Subcutaneous abdominal adipose tissue (tissue), 5 donors: ENCODE results near the gene PSMB5.

ENCODE experiments used
- H3K27ac ChIP-seq: one replicate; pipeline ENCODE4 v1.7.0; 2013; ENCODE audit warnings: low read depth, mild to moderate bottlenecking, inconsistent platforms, low read length, moderate library complexity
- H3K27me3 ChIP-seq, 5 donors: one replicate each; pipeline ENCODE4 v1.7.0; 2013; ENCODE audit warnings: low read length in 5 of 5, inconsistent platforms in 1 of 5; ENCODE audit not compliant: control insufficient read depth in 5 of 5, insufficient read depth in 4 of 5
- H3K36me3 ChIP-seq, 5 donors: one replicate each; pipeline ENCODE4 v1.7.0; 2013; ENCODE audit warnings: low read length in 5 of 5; ENCODE audit not compliant: control insufficient read depth in 5 of 5, insufficient read depth in 5 of 5
- H3K4me1 ChIP-seq, 5 donors: one replicate each; pipeline ENCODE4 v1.7.0; 2013; ENCODE audit warnings: low read length in 5 of 5, mild to moderate bottlenecking in 3 of 5, moderate library complexity in 1 of 5; ENCODE audit not compliant: control insufficient read depth in 5 of 5, insufficient read depth in 5 of 5
- H3K4me3 ChIP-seq, 5 donors: one replicate each; pipeline ENCODE4 v1.7.0; 2013; ENCODE audit warnings: low read length in 5 of 5, low read depth in 1 of 5
- H3K9ac ChIP-seq, 5 donors: one replicate each; pipeline ENCODE4 v1.7.0; 2013; ENCODE audit warnings: low read length in 5 of 5, mild to moderate bottlenecking in 4 of 5, moderate library complexity in 3 of 5
- H3K9me3 ChIP-seq, 5 donors: one replicate each; pipeline ENCODE4 v1.7.0; 2013; ENCODE audit warnings: low read length in 5 of 5; ENCODE audit not compliant: control insufficient read depth in 5 of 5
- donor health status: healthy.
- donor health status: healthy.
- donor health status: healthy.
- donor health status: healthy.
- donor health status: healthy.

The PSMB5 gene

DNA sequence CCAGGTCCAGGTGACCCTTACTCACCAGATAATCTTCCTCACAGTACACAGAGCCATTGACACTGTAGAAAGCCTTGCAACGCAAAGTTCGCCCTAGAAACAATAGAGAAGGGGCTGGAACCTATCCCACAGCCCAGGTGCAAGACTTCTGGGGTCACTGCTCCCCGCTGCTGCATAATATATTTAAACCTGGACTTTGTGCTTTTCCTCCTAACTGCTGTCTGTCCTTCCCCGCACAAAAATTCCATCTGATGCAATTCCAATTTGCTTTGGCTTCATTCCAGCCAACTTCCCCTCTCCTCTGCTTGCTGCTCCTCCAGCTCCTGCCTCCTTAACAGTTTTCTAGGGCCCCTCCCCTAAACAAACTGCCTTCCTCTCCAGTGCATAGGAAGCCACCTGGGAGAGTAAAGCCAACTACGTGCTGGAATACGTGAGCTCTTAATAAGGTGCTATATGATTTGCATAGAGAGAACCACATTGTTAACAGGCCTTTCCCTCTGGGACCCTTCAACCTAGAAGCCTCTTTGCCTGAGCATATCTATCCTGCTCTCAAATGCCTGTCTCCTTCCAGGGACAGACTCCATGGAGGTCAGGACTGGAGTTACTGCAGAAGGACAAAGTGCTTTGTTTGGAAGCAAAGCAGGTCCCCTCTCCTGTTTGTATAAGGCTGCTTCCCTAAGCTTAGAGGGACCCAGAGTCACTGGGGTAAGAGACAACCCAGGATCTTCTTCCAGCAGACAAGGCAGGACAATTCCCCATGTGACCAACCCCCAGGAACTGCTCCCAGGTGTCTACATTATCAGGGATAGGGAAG lies 57.9 kb downstream of the PSMB5 start:
- Histone ChIP-seq H3K9me3 (no peaks in the 10 kb centered on the region), H3K4me3 (no peak overlapping the region), H3K4me1 (peaks cover 7 to 50% (median 46%) of the 10 kb centered on the region in 5 donors), H3K36me3 (peaks cover 0 to 2% (median 0%) of the 10 kb centered on the region in 5 donors), H3K9ac (peak overlapping the region in 4 of 5 donors; percentile 3 to 64 (median 38)), H3K27ac (peak overlapping the region; percentile 47), H3K27me3 (no peaks in the 10 kb centered on the region)
